DLD1 (cell line): Measurements from ENCODE around the gene GABARAPL1.
"Not testable (repeated sequence)": the region's sequence is repeated elsewhere in the genome, so short reads cannot be mapped to it uniquely, and the experiment has no call there.

Source experiments
- in situ Hi-C: cut with HindIII; loops from 2 replicates; pipeline ENCODE4 v1.10.0; 2017; ENCODE audit warnings: low sequenced_read_pairs

GABARAPL1 gene

GRCh38 chr12:10212739-10213131 lies at the start of gene GABARAPL1:
Gene GABARAPL1 (plus strand): TSS chr12:10212877. CDS start chr12:10213130, 253 bp downstream.
- in situ Hi-C loops = no loop called here

- in situ Hi-C loops = loop anchor here (10.0 kb wide), 1 partner anchor 202 kb away; no protein-coding TSS in a partner anchor
These were observed 49.6 kb upstream of the GABARAPL1 start for GRCh38 chr12:10163084-10163483.

GRCh38 chr12:10165421-10165820 lies 47.3 kb upstream of the GABARAPL1 start:
- in situ Hi-C loops = loop anchor here (10.0 kb wide), 1 partner anchor 199 kb away; no protein-coding TSS in a partner anchor

- in situ Hi-C loops = loop anchor here (10.0 kb wide), 1 partner anchor 197 kb away; no protein-coding TSS in a partner anchor
These were observed 45.1 kb upstream of the GABARAPL1 start for GRCh38 chr12:10167599-10167998.

- in situ Hi-C loops = loop anchor here (10.0 kb wide), 1 partner anchor 196 kb away; no protein-coding TSS in a partner anchor
These were observed 43.6 kb upstream of the GABARAPL1 start for GRCh38 chr12:10169104-10169503.

- in situ Hi-C loops = no loop called here
These were observed 42.5 kb upstream of the GABARAPL1 start for GRCh38 chr12:10170216-10170615.

GRCh38 chr12:10171973-10172728 lies 40.5 kb upstream of the GABARAPL1 start, which contains the start of gene OLR1:
Gene OLR1 (minus strand): TSS chr12:10172132. CDS start chr12:10172077, 55 bp downstream.
- in situ Hi-C loops = no loop called here

- in situ Hi-C loops = no loop called here
These were observed 37.6 kb upstream of the GABARAPL1 start for GRCh38 chr12:10174986-10175614.

- in situ Hi-C loops = no loop called here
These were observed 36.6 kb upstream of the GABARAPL1 start for GRCh38 chr12:10175846-10176636.

- in situ Hi-C loops = no loop called here
These were observed 33.9 kb upstream of the GABARAPL1 start, which contains the start of gene TMEM52B for GRCh38 chr12:10178821-10179220. Gene TMEM52B (plus strand): TSS chr12:10179032. CDS start chr12:10179575, 543 bp downstream.

GRCh38 chr12:10179776-10180181 lies 32.9 kb upstream of the GABARAPL1 start:
- in situ Hi-C loops = no loop called here

- in situ Hi-C loops = no loop called here
These were observed 30.2 kb upstream of the GABARAPL1 start for GRCh38 chr12:10182354-10183049.

- in situ Hi-C loops = no loop called here
These were observed 28.3 kb upstream of the GABARAPL1 start for GRCh38 chr12:10184261-10184843.

GRCh38 chr12:10186299-10186698 lies 26.4 kb upstream of the GABARAPL1 start:
- in situ Hi-C loops = no loop called here

- in situ Hi-C loops = not testable (repeated sequence)
These were observed 25.7 kb upstream of the GABARAPL1 start for GRCh38 chr12:10186958-10187357.

GRCh38 chr12:10189653-10190052 lies 23.0 kb upstream of the GABARAPL1 start:
- in situ Hi-C loops = no loop called here

GRCh38 chr12:10190558-10191388 lies 21.9 kb upstream of the GABARAPL1 start:
- in situ Hi-C loops = no loop called here

GRCh38 chr12:10191865-10192264 lies 20.8 kb upstream of the GABARAPL1 start:
- in situ Hi-C loops = no loop called here

- in situ Hi-C loops = no loop called here
These were observed 18.5 kb upstream of the GABARAPL1 start for GRCh38 chr12:10194160-10194670.
